ENCODE results near the gene EMC9.
"Not testable (repeated sequence)": the region's sequence is repeated elsewhere in the genome, so short reads cannot be mapped to it uniquely, and the experiment has no call there.

The EMC9 gene

GRCh38 chr14:24110060-24110459 is 31.3 kb downstream of the EMC9 start:
- Histone ChIP-seq H2AK5ac (ENCODE audit: low read length) (no peak overlapping the region), H4K8ac (ENCODE audit: low read depth, low read length) (no peak overlapping the region), H4K5ac (ENCODE audit: low read length) (no peak overlapping the region), H3K4me1 (ENCODE audit: control insufficient read depth, low read depth, low read length) (no peaks in the 10 kb centered on the region), H3K79me2 (ENCODE audit: control insufficient read depth, insufficient read depth, low read length) (no peaks in the 10 kb centered on the region), H3K56ac (ENCODE audit: low read length) (no peak overlapping the region), H2BK120ac (ENCODE audit: low read depth, low read length) (no peak overlapping the region), H3K27ac (ENCODE audit: low read depth, low read length) (no peak overlapping the region), H3K79me1 (ENCODE audit: low read length) (no peaks in the 10 kb centered on the region), H3K4ac (ENCODE audit: low read depth, low read length) (no peak overlapping the region), H3K4me2 (ENCODE audit: low read length) (no peak overlapping the region), H3K9ac (ENCODE audit: low read length) (no peak overlapping the region), H3K27me3 (ENCODE audit: insufficient read depth, low read length, poor library complexity) (no peaks in the 10 kb centered on the region), H2BK5ac (ENCODE audit: low read length) (no peak overlapping the region), H3K18ac (ENCODE audit: low read length) (no peak overlapping the region), H3K36me3 (ENCODE audit: control insufficient read depth, insufficient read depth, low read length) (no peaks in the 10 kb centered on the region), H3K23ac (ENCODE audit: low read length) (no peak overlapping the region), H2BK15ac (replicated peaks; ENCODE audit: low read depth) (no peak overlapping the region), H3K4me3 (ENCODE audit: low read length) (no peak overlapping the region)
- no CpG with 5 or more reads among the region's 9 CpGs for WGBS (ENCODE audit: extremely low coverage, insufficient coverage, low lambda C conversion rate)
- DNase-seq = no peak

GRCh38 chr14:24108336-24108874 is 33.0 kb downstream of the EMC9 start:
- no peaks in the 10 kb centered on the region for H3K79me2 ChIP-seq (ENCODE audit: control insufficient read depth, insufficient read depth, low read length)
- H2AK5ac ChIP-seq (ENCODE audit: low read length) = no peak overlapping the region
- no peak overlapping the region for H4K5ac ChIP-seq (ENCODE audit: low read length)
- no peak overlapping the region for H3K4me2 ChIP-seq (ENCODE audit: low read length)
- no peak overlapping the region for H3K4ac ChIP-seq (ENCODE audit: low read depth, low read length)
- H3K27me3 ChIP-seq (ENCODE audit: insufficient read depth, low read length, poor library complexity) = no peaks in the 10 kb centered on the region
- H4K8ac ChIP-seq (ENCODE audit: low read depth, low read length) = no peak overlapping the region
- H3K56ac ChIP-seq (ENCODE audit: low read length) = no peak overlapping the region
- H3K4me1 ChIP-seq (ENCODE audit: control insufficient read depth, low read depth, low read length) = no peaks in the 10 kb centered on the region
- no CpG with 5 or more reads among the region's 5 CpGs for WGBS (ENCODE audit: extremely low coverage, insufficient coverage, low lambda C conversion rate)
- H3K9ac ChIP-seq (ENCODE audit: low read length) = no peak overlapping the region
- no peaks in the 10 kb centered on the region for H3K79me1 ChIP-seq (ENCODE audit: low read length)
- H3K18ac ChIP-seq (ENCODE audit: low read length) = no peak overlapping the region
- peaks cover 3% of the 10 kb centered on the region for H3K36me3 ChIP-seq (ENCODE audit: control insufficient read depth, insufficient read depth, low read length)
- H3K27ac ChIP-seq (ENCODE audit: low read depth, low read length) = no peak overlapping the region
- H2BK15ac ChIP-seq (replicated peaks; ENCODE audit: low read depth) = no peak overlapping the region
- DNase-seq = no peak
- no peak overlapping the region for H2BK5ac ChIP-seq (ENCODE audit: low read length)
- no peak overlapping the region for H3K4me3 ChIP-seq (ENCODE audit: low read length)
- H2BK120ac ChIP-seq (ENCODE audit: low read depth, low read length) = no peak overlapping the region
- H3K23ac ChIP-seq (ENCODE audit: low read length) = no peak overlapping the region

- H3K27ac ChIP-seq (ENCODE audit: low read depth, low read length) = no peak overlapping the region
- H3K4ac ChIP-seq (ENCODE audit: low read depth, low read length) = no peak overlapping the region
- H3K18ac ChIP-seq (ENCODE audit: low read length) = no peak overlapping the region
- H3K23ac ChIP-seq (ENCODE audit: low read length) = no peak overlapping the region
- H4K8ac ChIP-seq (ENCODE audit: low read depth, low read length) = no peak overlapping the region
- no peaks in the 10 kb centered on the region for H3K4me1 ChIP-seq (ENCODE audit: control insufficient read depth, low read depth, low read length)
- no peak overlapping the region for H2BK15ac ChIP-seq (replicated peaks; ENCODE audit: low read depth)
- no peaks in the 10 kb centered on the region for H3K79me1 ChIP-seq (ENCODE audit: low read length)
- no peaks in the 10 kb centered on the region for H3K27me3 ChIP-seq (ENCODE audit: insufficient read depth, low read length, poor library complexity)
- H3K4me2 ChIP-seq (ENCODE audit: low read length) = no peak overlapping the region
- H3K4me3 ChIP-seq (ENCODE audit: low read length) = no peak overlapping the region
- peaks cover 6% of the 10 kb centered on the region for H3K36me3 ChIP-seq (ENCODE audit: control insufficient read depth, insufficient read depth, low read length)
- no peak overlapping the region for H3K9ac ChIP-seq (ENCODE audit: low read length)
- no peak overlapping the region for H3K56ac ChIP-seq (ENCODE audit: low read length)
- no peak overlapping the region for H2BK5ac ChIP-seq (ENCODE audit: low read length)
- no CpG with 5 or more reads among the region's 4 CpGs for WGBS (ENCODE audit: extremely low coverage, insufficient coverage, low lambda C conversion rate)
- H2AK5ac ChIP-seq (ENCODE audit: low read length) = no peak overlapping the region
- no peaks in the 10 kb centered on the region for H3K79me2 ChIP-seq (ENCODE audit: control insufficient read depth, insufficient read depth, low read length)
- no peak overlapping the region for H4K5ac ChIP-seq (ENCODE audit: low read length)
- no peak overlapping the region for H2BK120ac ChIP-seq (ENCODE audit: low read depth, low read length)
- DNase-seq = no peak
Measured at GRCh38 chr14:24106672-24107271, 34.6 kb downstream of the EMC9 start.

GRCh38 chr14:24105609-24106239 is 35.7 kb downstream of the EMC9 start:
- not testable (repeated sequence) for H3K79me2 ChIP-seq (ENCODE audit: control insufficient read depth, insufficient read depth, low read length); H4K5ac ChIP-seq (ENCODE audit: low read length); H3K18ac ChIP-seq (ENCODE audit: low read length); H2BK120ac ChIP-seq (ENCODE audit: low read depth, low read length); H3K4me2 ChIP-seq (ENCODE audit: low read length); H3K56ac ChIP-seq (ENCODE audit: low read length); H3K9ac ChIP-seq (ENCODE audit: low read length); H3K36me3 ChIP-seq (ENCODE audit: control insufficient read depth, insufficient read depth, low read length); DNase-seq; H4K8ac ChIP-seq (ENCODE audit: low read depth, low read length); H3K79me1 ChIP-seq (ENCODE audit: low read length); H2BK15ac ChIP-seq (replicated peaks; ENCODE audit: low read depth); H3K4ac ChIP-seq (ENCODE audit: low read depth, low read length); H3K27ac ChIP-seq (ENCODE audit: low read depth, low read length); H2BK5ac ChIP-seq (ENCODE audit: low read length); H3K23ac ChIP-seq (ENCODE audit: low read length); H2AK5ac ChIP-seq (ENCODE audit: low read length); H3K4me3 ChIP-seq (ENCODE audit: low read length); H3K4me1 ChIP-seq (ENCODE audit: control insufficient read depth, low read depth, low read length); H3K27me3 ChIP-seq (ENCODE audit: insufficient read depth, low read length, poor library complexity)
- no CpG with 5 or more reads among the region's 8 CpGs for WGBS (ENCODE audit: extremely low coverage, insufficient coverage, low lambda C conversion rate)

- Histone ChIP-seq H3K4me2 (ENCODE audit: low read length) (no peak overlapping the region), H3K4me3 (ENCODE audit: low read length) (no peak overlapping the region), H3K27me3 (ENCODE audit: insufficient read depth, low read length, poor library complexity) (no peaks in the 10 kb centered on the region), H3K23ac (ENCODE audit: low read length) (no peak overlapping the region), H3K9ac (ENCODE audit: low read length) (no peak overlapping the region), H2BK5ac (ENCODE audit: low read length) (no peak overlapping the region), H4K5ac (ENCODE audit: low read length) (no peak overlapping the region), H3K4me1 (ENCODE audit: control insufficient read depth, low read depth, low read length) (no peaks in the 10 kb centered on the region), H4K8ac (ENCODE audit: low read depth, low read length) (no peak overlapping the region), H3K79me1 (ENCODE audit: low read length) (no peaks in the 10 kb centered on the region), H2BK120ac (ENCODE audit: low read depth, low read length) (no peak overlapping the region), H2BK15ac (replicated peaks; ENCODE audit: low read depth) (no peak overlapping the region), H3K27ac (ENCODE audit: low read depth, low read length) (no peak overlapping the region), H3K79me2 (ENCODE audit: control insufficient read depth, insufficient read depth, low read length) (no peaks in the 10 kb centered on the region), H3K4ac (ENCODE audit: low read depth, low read length) (no peak overlapping the region), H3K56ac (ENCODE audit: low read length) (no peak overlapping the region), H3K36me3 (ENCODE audit: control insufficient read depth, insufficient read depth, low read length) (peaks cover 14% of the 10 kb centered on the region), H2AK5ac (ENCODE audit: low read length) (no peak overlapping the region), H3K18ac (ENCODE audit: low read length) (no peak overlapping the region)
- no CpG with 5 or more reads among the region's 13 CpGs for WGBS (ENCODE audit: extremely low coverage, insufficient coverage, low lambda C conversion rate)
- no peak for DNase-seq
Measured at GRCh38 chr14:24103451-24103850, 37.9 kb downstream of the EMC9 start.

All from mesendoderm (in vitro differentiated cells).